NT2/D1 (cell line): ENCODE data around the gene RHOU.

ENCODE experiments used
- SUZ12 ChIP-seq: IDR thresholded peaks from 2 replicates; pipeline ENCODE4 v1.6.1; 2011; ENCODE audit not compliant: insufficient read length, insufficient read depth; ENCODE audit errors: extremely low read depth
- YY1 ChIP-seq: IDR thresholded peaks from 2 replicates; pipeline ENCODE4 v1.6.1; 2011; ENCODE audit not compliant: insufficient read length, insufficient read depth
- ZNF274 ChIP-seq: IDR thresholded peaks from 2 replicates; pipeline ENCODE4 v1.6.1; 2011; ENCODE audit warnings: mild to moderate bottlenecking, low read depth, low read length

GRCh38 chr1:228743405-228743804, 8.1 kb downstream of the RHOU start:
- TF ChIP-seq YY1 (no peak), ZNF274 (no peak), SUZ12 (no peak)
